DOHH2 (cell line): ENCODE results near the gene TNRC18.

Experiments
- H3F3A ChIP-seq: fragments of 200-600 bp; sonication (generic), shearing (Covaris generic); 2 replicates; pipeline ENCODE4 v1.6.0; 2016; ENCODE audit warnings: antibody characterized with exemption, mild to moderate bottlenecking; ENCODE audit not compliant: control insufficient read depth, insufficient read depth
- H3K27ac ChIP-seq: fragments of 200-600 bp; sonication (generic); 2 replicates; pipeline ENCODE4 v1.5.1; 2014; ENCODE audit warnings: low read depth, mild to moderate bottlenecking, low read length, moderate library complexity
- H3K27me3 ChIP-seq: fragments of 200-600 bp; sonication (generic); 2 replicates; pipeline ENCODE4 v1.6.1; 2014; ENCODE audit warnings: mild to moderate bottlenecking, low read length, mixed read lengths; ENCODE audit not compliant: control insufficient read depth
- H3K36me3 ChIP-seq: fragments of 200-600 bp; sonication (generic); 2 replicates; pipeline ENCODE4 v1.6.1; 2014; ENCODE audit warnings: mild to moderate bottlenecking, low read length, moderate library complexity, mixed read lengths; ENCODE audit not compliant: control insufficient read depth
- H3K4me1 ChIP-seq: fragments of 200-600 bp; sonication (generic); 2 replicates; pipeline ENCODE4 v1.6.1; 2014; ENCODE audit warnings: mild to moderate bottlenecking, low read length, mixed read lengths; ENCODE audit not compliant: control insufficient read depth
- H3K4me2 ChIP-seq: fragments of 200-600 bp; sonication (generic); 2 replicates; pipeline ENCODE4 v1.6.0; 2014; ENCODE audit warnings: mild to moderate bottlenecking, low read length, moderate library complexity
- H3K4me3 ChIP-seq: fragments of 200-600 bp; sonication (generic); 2 replicates; pipeline ENCODE4 v1.5.1; 2014; ENCODE audit warnings: mild to moderate bottlenecking, low read length, mixed read lengths
- H3K79me2 ChIP-seq: fragments of 200-600 bp; sonication (generic); 2 replicates; pipeline ENCODE4 v1.6.1; 2014; ENCODE audit warnings: mild to moderate bottlenecking, low read length, mixed read lengths; ENCODE audit not compliant: control insufficient read depth
- H3K9me2 ChIP-seq: fragments of 200-600 bp; sonication (generic); replicated peaks from 2 replicates; pipeline ENCODE4 v1.6.1; 2014; ENCODE audit warnings: mild to moderate bottlenecking, low read length, mixed read lengths; ENCODE audit not compliant: control insufficient read depth
- H3K9me3 ChIP-seq: fragments of 200-600 bp; sonication (generic); 2 replicates; pipeline ENCODE4 v1.6.1; 2014; ENCODE audit warnings: antibody characterized with exemption, low read length, mixed read lengths; ENCODE audit not compliant: control insufficient read depth, insufficient read depth
- H4K20me1 ChIP-seq: fragments of 200-600 bp; sonication (generic); 2 replicates; pipeline ENCODE4 v1.6.0; 2014; ENCODE audit warnings: low read depth, mild to moderate bottlenecking, antibody characterized with exemption, low read length, moderate library complexity; ENCODE audit not compliant: control insufficient read depth, insufficient read depth
- EZH2phosphoT487 ChIP-seq: fragments of 200-600 bp; sonication (generic); IDR thresholded peaks from 2 replicates; pipeline ENCODE4 v1.6.1; 2017; ENCODE audit warnings: borderline replicate concordance, mild to moderate bottlenecking, antibody characterized with exemption, low read length, moderate library complexity, mixed read lengths
- TF ChIP-seq, protein P1 (sequence below): fragments of 200-600 bp; sonication (generic); IDR thresholded peaks from one replicate; pipeline ENCODE4 v1.5.1; 2014; ENCODE audit warnings: antibody characterized with exemption, mild to moderate bottlenecking, low read depth, low read length; ENCODE audit not compliant: poor library complexity, severe bottlenecking

The TNRC18 gene

DNA sequence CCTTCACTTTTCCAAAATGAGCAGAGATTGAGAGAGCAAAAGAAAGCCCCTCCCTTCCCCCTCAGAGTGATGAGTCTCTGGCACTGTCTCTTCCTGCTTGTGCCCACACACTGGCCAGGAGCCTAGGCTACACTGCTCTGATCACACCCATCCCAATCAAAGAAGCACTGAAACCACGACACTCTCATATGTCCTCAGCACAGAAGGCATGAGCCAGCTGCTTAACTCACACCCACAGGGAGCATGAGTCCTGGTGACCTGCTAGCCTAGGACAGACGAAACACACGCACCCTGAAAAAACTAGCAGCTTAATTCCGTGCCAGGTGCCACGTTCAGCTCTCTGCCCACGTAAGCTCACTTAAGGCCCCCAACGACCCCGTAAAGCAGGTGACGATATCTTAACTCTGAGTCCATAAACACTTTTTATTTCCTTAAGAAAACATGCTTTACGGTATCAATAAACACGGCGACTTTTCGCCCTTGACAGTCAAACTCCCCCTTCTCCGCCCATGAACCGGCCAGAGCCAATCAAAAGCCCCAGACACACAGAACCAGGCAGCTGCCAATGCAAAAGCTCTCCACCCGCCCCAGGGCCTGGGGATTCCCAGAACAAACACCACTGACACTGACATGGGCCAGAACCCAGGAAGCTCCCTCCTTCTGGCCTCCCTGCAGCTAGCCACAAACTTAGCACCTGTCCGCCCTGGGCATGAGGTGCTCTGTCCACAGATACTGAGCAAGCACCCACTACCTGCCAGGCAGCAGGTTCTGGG is 69.0 kb downstream of the TNRC18 start:
- Histone ChIP-seq H3K36me3 (peaks cover 21% of the 10 kb centered on the region; the same call in 1 of the 2 replicates), H3K4me3 (no peak overlapping the region), H3K27ac (no peak overlapping the region), H3K9me3 (no peaks in the 10 kb centered on the region), H3K4me2 (no peak overlapping the region), H3K9me2 (no peaks in the 10 kb centered on the region), H3K4me1 (no peaks in the 10 kb centered on the region), H3K27me3 (no peaks in the 10 kb centered on the region), H3K79me2 (peaks cover 7% of the 10 kb centered on the region; the same call in 1 of the 2 replicates), H4K20me1 (peaks cover 6% of the 10 kb centered on the region; the same call in 1 of the 2 replicates), H3F3A (no peaks in the 10 kb centered on the region)
- no peak for TF ChIP-seq EZH2phosphoT487
- TF ChIP-seq, protein P1, sequence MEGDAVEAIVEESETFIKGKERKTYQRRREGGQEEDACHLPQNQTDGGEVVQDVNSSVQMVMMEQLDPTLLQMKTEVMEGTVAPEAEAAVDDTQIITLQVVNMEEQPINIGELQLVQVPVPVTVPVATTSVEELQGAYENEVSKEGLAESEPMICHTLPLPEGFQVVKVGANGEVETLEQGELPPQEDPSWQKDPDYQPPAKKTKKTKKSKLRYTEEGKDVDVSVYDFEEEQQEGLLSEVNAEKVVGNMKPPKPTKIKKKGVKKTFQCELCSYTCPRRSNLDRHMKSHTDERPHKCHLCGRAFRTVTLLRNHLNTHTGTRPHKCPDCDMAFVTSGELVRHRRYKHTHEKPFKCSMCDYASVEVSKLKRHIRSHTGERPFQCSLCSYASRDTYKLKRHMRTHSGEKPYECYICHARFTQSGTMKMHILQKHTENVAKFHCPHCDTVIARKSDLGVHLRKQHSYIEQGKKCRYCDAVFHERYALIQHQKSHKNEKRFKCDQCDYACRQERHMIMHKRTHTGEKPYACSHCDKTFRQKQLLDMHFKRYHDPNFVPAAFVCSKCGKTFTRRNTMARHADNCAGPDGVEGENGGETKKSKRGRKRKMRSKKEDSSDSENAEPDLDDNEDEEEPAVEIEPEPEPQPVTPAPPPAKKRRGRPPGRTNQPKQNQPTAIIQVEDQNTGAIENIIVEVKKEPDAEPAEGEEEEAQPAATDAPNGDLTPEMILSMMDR, result no peak

DNA sequence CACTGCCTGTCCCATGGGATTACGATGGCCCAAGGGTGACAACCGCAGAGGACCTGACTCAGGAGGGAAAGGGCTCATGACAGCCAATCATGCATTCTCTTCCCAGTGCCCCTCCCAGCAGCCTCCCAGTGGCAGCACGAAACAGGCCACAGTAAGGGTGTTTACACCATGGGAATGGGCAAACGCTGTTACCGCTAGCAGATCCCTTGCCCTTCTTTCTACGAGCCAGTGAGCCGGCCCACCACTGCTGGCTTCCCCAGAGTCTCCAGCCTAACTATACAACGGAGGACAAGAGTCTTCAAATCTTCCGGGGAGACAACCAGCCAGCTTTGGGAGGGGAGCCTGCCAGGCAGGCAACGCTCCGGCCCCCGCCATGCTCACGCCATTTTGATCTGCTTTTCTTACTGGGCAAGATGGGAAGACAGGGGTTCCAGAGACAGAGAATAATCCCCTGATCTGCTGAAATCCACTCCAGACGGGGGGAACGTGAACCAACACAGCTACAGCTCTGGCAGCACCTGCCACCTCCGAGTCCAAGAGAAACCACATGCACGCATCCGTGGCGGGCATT is 71.1 kb downstream of the TNRC18 start:
- no peak overlapping the region for H3K27ac ChIP-seq

DNA sequence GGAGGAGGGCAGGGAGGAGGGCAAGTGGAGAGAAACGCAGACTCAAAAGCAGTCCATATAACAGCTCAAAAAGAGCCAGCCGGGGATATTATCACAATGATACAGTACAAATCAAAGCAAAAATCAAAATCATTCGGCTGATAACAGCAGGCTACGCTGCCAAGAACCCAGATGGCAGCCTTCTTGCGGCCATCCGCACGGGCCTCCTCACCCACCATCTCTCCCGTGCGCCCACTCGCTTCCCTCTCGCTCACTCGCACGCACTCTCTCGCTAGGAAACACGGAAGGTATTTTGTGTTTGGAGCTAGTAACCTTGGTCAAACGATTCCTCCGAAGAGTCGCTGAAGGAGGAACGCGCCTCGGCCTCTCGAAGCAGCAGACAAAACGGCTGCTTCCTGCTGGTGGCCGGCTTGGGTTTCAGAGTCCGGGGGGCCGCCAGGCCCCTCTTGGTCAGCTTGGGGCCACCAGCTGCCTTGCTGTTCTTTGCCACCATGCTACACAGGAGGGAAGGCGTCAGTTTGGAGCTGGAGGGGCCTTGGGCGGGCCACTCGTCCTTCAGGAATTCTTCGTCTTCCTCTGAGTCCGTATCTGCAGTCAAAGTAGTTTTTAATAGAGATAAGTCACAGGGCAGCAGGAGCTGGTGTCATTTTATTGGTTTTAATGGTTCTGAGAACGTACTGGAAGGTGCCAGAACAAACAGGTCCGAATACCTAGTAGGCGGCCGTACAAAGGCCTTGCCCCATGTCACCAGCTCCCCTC is 71.9 kb downstream of the TNRC18 start:
- H3K36me3 ChIP-seq, result peaks cover 8% of the 10 kb centered on the region; the same call in 1 of the 2 replicates
- H3F3A ChIP-seq, result no peaks in the 10 kb centered on the region
- H3K27me3 ChIP-seq, result no peaks in the 10 kb centered on the region
- no peaks in the 10 kb centered on the region for H3K9me3 ChIP-seq
- H3K79me2 ChIP-seq, result peaks cover 7% of the 10 kb centered on the region; the same call in 1 of the 2 replicates
- no peak overlapping the region for H3K27ac ChIP-seq
- no peaks in the 10 kb centered on the region for H3K4me1 ChIP-seq
- H3K4me2 ChIP-seq, result no peak overlapping the region
- H3K9me2 ChIP-seq, result no peaks in the 10 kb centered on the region
- no peak overlapping the region for H3K4me3 ChIP-seq
- TF ChIP-seq EZH2phosphoT487, result no peak
- TF ChIP-seq, protein P1, result no peak
- H4K20me1 ChIP-seq, result peaks cover 6% of the 10 kb centered on the region; the same call in 1 of the 2 replicates

More for the DNA sequence above, 71.1 kb downstream of the TNRC18 start:
- H3K9me2 ChIP-seq, result no peaks in the 10 kb centered on the region
- H3K27me3 ChIP-seq, result no peaks in the 10 kb centered on the region
- H3K4me1 ChIP-seq, result no peaks in the 10 kb centered on the region
- TF ChIP-seq EZH2phosphoT487, result no peak
- TF ChIP-seq, protein P1, result no peak
- no peak overlapping the region for H3K4me3 ChIP-seq
- peaks cover 6% of the 10 kb centered on the region; the same call in 1 of the 2 replicates for H4K20me1 ChIP-seq
- peaks cover 12% of the 10 kb centered on the region; the same call in 1 of the 2 replicates for H3K36me3 ChIP-seq
- no peaks in the 10 kb centered on the region for H3K9me3 ChIP-seq
- no peaks in the 10 kb centered on the region for H3F3A ChIP-seq
- peaks cover 7% of the 10 kb centered on the region; the same call in 1 of the 2 replicates for H3K79me2 ChIP-seq
- no peak overlapping the region for H3K4me2 ChIP-seq
